Liver (tissue), 9 donors: ENCODE results near the gene HEG1. TPM values are rescaled to one million over a fixed set of nuclear protein-coding genes. Genes with fewer than 3 reads are reported as not detected.

Experiments
- DNase-seq: peaks from one replicate; pipeline ENCODE4 v3.0.0-alpha.2; 2017; ENCODE audit warnings: low spot score
- H3K27ac ChIP-seq, 2 donors: one replicate each; pipeline ENCODE4 v1.7.0; 2013; ENCODE audit warnings: inconsistent platforms in 2 of 2, low read length in 2 of 2, control low read depth in 1 of 2, low read depth in 1 of 2, mild to moderate bottlenecking in 1 of 2
- H3K27me3 ChIP-seq, 4 donors: one replicate each; pipeline versions ENCODE4 v1.6.1 to v1.7.0; 2013; ENCODE audit warnings: low read length in 3 of 4, inconsistent platforms in 1 of 4, mild to moderate bottlenecking in 1 of 4, moderate library complexity in 1 of 4; ENCODE audit not compliant: control insufficient read depth in 4 of 4, insufficient read depth in 4 of 4
- H3K36me3 ChIP-seq, 4 donors: one replicate each; pipeline versions ENCODE4 v1.6.1 to v1.7.0; 2013; ENCODE audit warnings: low read length in 3 of 4, mild to moderate bottlenecking in 3 of 4, low read depth in 1 of 4, moderate library complexity in 1 of 4; ENCODE audit not compliant: control insufficient read depth in 4 of 4, insufficient read depth in 3 of 4
- H3K4me1 ChIP-seq, 4 donors: one replicate each; pipeline versions ENCODE4 v1.6.1 to v1.7.0; 2013; ENCODE audit warnings: low read length in 3 of 4, mild to moderate bottlenecking in 3 of 4, moderate library complexity in 1 of 4; ENCODE audit not compliant: control insufficient read depth in 4 of 4, insufficient read depth in 4 of 4
- H3K4me3 ChIP-seq, 3 donors: one replicate each; pipeline versions ENCODE4 v1.6.1 to v1.7.0; 2013; ENCODE audit warnings: low read length in 3 of 3, control low read depth in 1 of 3, low read depth in 1 of 3, mild to moderate bottlenecking in 1 of 3
- H3K9ac ChIP-seq, 2 donors: one replicate each; pipeline ENCODE4 v1.7.0; 2013; ENCODE audit warnings: low read length in 2 of 2, mild to moderate bottlenecking in 2 of 2, moderate library complexity in 2 of 2, control low read depth in 1 of 2, low read depth in 1 of 2
- H3K9me3 ChIP-seq, 4 donors: one replicate each; pipeline versions ENCODE4 v1.6.1 to v1.7.0; 2013; ENCODE audit warnings: low read length in 3 of 4; ENCODE audit not compliant: control insufficient read depth in 4 of 4
- ATF3 ChIP-seq: IDR thresholded peaks from 2 replicates; pipeline ENCODE4 v1.6.1; 2016; ENCODE audit warnings: antibody characterized with exemption
- CTCF ChIP-seq: fragments of 150-350 bp; IDR thresholded peaks from 2 replicates; pipeline ENCODE4 v1.5.1; 2017; ENCODE audit warnings: improper control_type of control experiment, low read depth, low read length; ENCODE audit not compliant: missing input control
- EGR1 ChIP-seq, 2 donors: IDR thresholded peaks; 2 replicates each; pipeline ENCODE4 v1.6.1; 2016 to 2018; ENCODE audit warnings: antibody characterized with exemption in 2 of 2, low read depth in 2 of 2
- FOXA1 ChIP-seq: IDR thresholded peaks from 2 replicates; pipeline ENCODE4 v1.6.1; 2016; ENCODE audit warnings: antibody characterized with exemption
- FOXA2 ChIP-seq: IDR thresholded peaks from 2 replicates; pipeline ENCODE4 v1.6.1; 2016; ENCODE audit warnings: antibody characterized with exemption
- GABPA ChIP-seq, 2 donors: IDR thresholded peaks in 1 of 2; conservative IDR thresholded peaks in 1 of 2; 2 replicates each; pipeline ENCODE4 v1.6.1; 2016; ENCODE audit warnings: antibody characterized with exemption in 2 of 2, mild to moderate bottlenecking in 1 of 2, moderate library complexity in 1 of 2
- HNF4A ChIP-seq, 2 donors: conservative IDR thresholded peaks; 2 replicates each; pipeline ENCODE4 v1.6.1; 2016; ENCODE audit warnings: antibody characterized with exemption in 2 of 2, mild to moderate bottlenecking in 2 of 2
- HNF4G ChIP-seq: IDR thresholded peaks from 2 replicates; pipeline ENCODE4 v1.6.1; 2016; ENCODE audit warnings: antibody characterized with exemption
- JUND ChIP-seq, 2 donors: IDR thresholded peaks; 2 replicates each; pipeline ENCODE4 v1.6.1; 2016; ENCODE audit warnings: antibody characterized with exemption in 2 of 2
- MAX ChIP-seq: IDR thresholded peaks from 2 replicates; pipeline ENCODE4 v1.6.1; 2016; ENCODE audit warnings: antibody characterized with exemption
- NR2F2 ChIP-seq: IDR thresholded peaks from 2 replicates; pipeline ENCODE4 v1.6.1; 2016; ENCODE audit warnings: antibody characterized with exemption
- RAD21 ChIP-seq, 2 donors: IDR thresholded peaks; 2 replicates each; pipeline ENCODE4 v1.6.1; 2016; ENCODE audit warnings: antibody characterized with exemption in 2 of 2, mild to moderate bottlenecking in 2 of 2
- REST ChIP-seq: IDR thresholded peaks from 2 replicates; pipeline ENCODE4 v1.6.1; 2016; ENCODE audit warnings: antibody characterized with exemption, mild to moderate bottlenecking
- RXRA ChIP-seq, 2 donors: IDR thresholded peaks; 2 replicates each; pipeline ENCODE4 v1.6.1; 2017 to 2018; ENCODE audit warnings: antibody characterized with exemption in 2 of 2, mild to moderate bottlenecking in 1 of 2
- SP1 ChIP-seq: IDR thresholded peaks from 2 replicates; pipeline ENCODE4 v1.6.1; 2018; ENCODE audit warnings: antibody characterized with exemption, mild to moderate bottlenecking
- TAF1 ChIP-seq: conservative IDR thresholded peaks from 2 replicates; pipeline ENCODE4 v1.6.1; 2016; ENCODE audit warnings: antibody characterized with exemption, mild to moderate bottlenecking
- YY1 ChIP-seq: IDR thresholded peaks from 2 replicates; pipeline ENCODE4 v1.6.1; 2016; ENCODE audit warnings: antibody characterized with exemption, mild to moderate bottlenecking
- ZBTB33 ChIP-seq: IDR thresholded peaks from 2 replicates; pipeline ENCODE4 v1.6.1; 2016; ENCODE audit warnings: antibody characterized with exemption
- WGBS: extraction: QIAGEN DNeasy Blood & Tissue Kit; methylation state at CpG from one replicate; pipeline ENCODE4 v1.1.7; 2013; 5-methylcytosine and 5-hydroxymethylcytosine counted together
- polyA plus RNA-seq, 2 donors: library from polyadenylated mRNA; stranded (reverse) in 1 of 2; unstranded in 1 of 2; fragments of 200-250 nt in 1 of 2; fragments of >200 nt in 1 of 2; fragmentation: Nextera tagmentation in 1 of 2; extraction: Ambion mirVana in 1 of 2; gene quantifications; one replicate each; pipeline versions ENCODE4 v1.2.1 to v1.2.3, GENCODE V29; 2013 to 2015
- total RNA-seq, 2 donors: library from RNA; depleted of rRNA; stranded (reverse); fragments of >200 nt; gene quantifications; one replicate each; pipeline ENCODE4 v1.2.3, GENCODE V29; 2014
- donor health status: healthy.
- donor health status: healthy.
- donor health status: healthy.
- donor health status: healthy.
- donor health status: healthy.

HEG1 gene
- total and polyA plus RNA-seq, 4 donors: 1.4 to 16.0 (median 5.3) TPM

- no peak for TF ChIP-seq REST
These were observed 55.8 kb downstream of the HEG1 start (continued) for GRCh38 chr3:124999897-125000435.

- Histone ChIP-seq H3K9me3 (no peaks in the 10 kb centered on the region), H3K36me3 (peaks cover 0 to 2% (median 1%) of the 10 kb centered on the region in 4 donors), H3K4me3 (no peak overlapping the region), H3K27ac (no peak overlapping the region), H3K27me3 (no peaks in the 10 kb centered on the region), H3K9ac (no peak overlapping the region), H3K4me1 (peaks cover 0 to 33% (median 27%) of the 10 kb centered on the region in 4 donors)
- no peak for DNase-seq
- WGBS: 42% methylated on average over 1 of the region's 1 CpG
- no peak for TF ChIP-seq SP1
- no peak for TF ChIP-seq JUND (IDR thresholded peaks at IDR 0.05)
- TF ChIP-seq RXRA (IDR thresholded peaks at IDR 0.05): no peak
- TF ChIP-seq GABPA (IDR thresholded peaks at IDR 0.05 in 1 of 2, conservative IDR thresholded peaks at IDR 0.05 in 1 of 2): no peak
- no peak for TF ChIP-seq FOXA1
- TF ChIP-seq FOXA2: no peak
- TF ChIP-seq ZBTB33: no peak
- no peak for TF ChIP-seq MAX
- no peak for TF ChIP-seq HNF4A (conservative IDR thresholded peaks at IDR 0.05)
- no peak for TF ChIP-seq HNF4G
- no peak for TF ChIP-seq NR2F2
- TF ChIP-seq YY1: no peak
- TF ChIP-seq CTCF: no peak
- no peak for TF ChIP-seq REST
- TF ChIP-seq EGR1 (IDR thresholded peaks at IDR 0.05; ENCODE audit: low read depth in 2 of 2): no peak
- no peak for TF ChIP-seq TAF1
- no peak for TF ChIP-seq RAD21 (IDR thresholded peaks at IDR 0.05)
- no peak for TF ChIP-seq ATF3
These were observed 56.5 kb downstream of the HEG1 start for GRCh38 chr3:124999317-124999716.
